GM18520 (cell line): ENCODE data around the gene ITIH5.
"Not testable (repeated sequence)": the region's sequence is repeated elsewhere in the genome, so short reads cannot be mapped to it uniquely, and the experiment has no call there.

Experiments
- ATAC-seq: cut with Tn5 transposase; IDR thresholded peaks from one replicate; pipeline ENCODE4 v1.9.1; 2021; ENCODE audit not compliant: unreplicated experiment

Gene ITIH5

GRCh38 chr10:7666253-7667023, at the start of gene ITIH5:
TSS of gene ITIH5 (minus strand) at chr10:7666966. CDS start at chr10:7666892, 74 bp downstream.
- ATAC-seq: no peak

- ATAC-seq: no peak
Measured at GRCh38 chr10:7715515-7715914, 48.7 kb upstream of the ITIH5 start.

- ATAC-seq: not testable (repeated sequence)
Measured at GRCh38 chr10:7711075-7711474, 44.3 kb upstream of the ITIH5 start.

GRCh38 chr10:7710446-7710845, 43.7 kb upstream of the ITIH5 start:
- ATAC-seq: no peak

- ATAC-seq: no peak
Measured at GRCh38 chr10:7708832-7709231, 42.1 kb upstream of the ITIH5 start.

GRCh38 chr10:7707858-7708622, 41.3 kb upstream of the ITIH5 start:
- no peak for ATAC-seq

GRCh38 chr10:7707102-7707501, 40.3 kb upstream of the ITIH5 start:
- ATAC-seq: no peak

GRCh38 chr10:7706534-7707073, 39.8 kb upstream of the ITIH5 start:
- no peak for ATAC-seq

GRCh38 chr10:7705341-7705740, 38.6 kb upstream of the ITIH5 start:
- ATAC-seq: no peak

GRCh38 chr10:7704071-7705016, 37.6 kb upstream of the ITIH5 start:
- no peak for ATAC-seq

- no peak for ATAC-seq
Measured at GRCh38 chr10:7703140-7703539, 36.4 kb upstream of the ITIH5 start, which contains the start of gene ITIH2. TSS of gene ITIH2 (plus strand) at chr10:7703316. CDS start at chr10:7703435, 119 bp downstream.

GRCh38 chr10:7702288-7702812, 35.6 kb upstream of the ITIH5 start:
- ATAC-seq: no peak

GRCh38 chr10:7701158-7701742, 34.5 kb upstream of the ITIH5 start:
- no peak for ATAC-seq

GRCh38 chr10:7700577-7701125, 33.9 kb upstream of the ITIH5 start:
- no peak for ATAC-seq

GRCh38 chr10:7697426-7697825, 30.7 kb upstream of the ITIH5 start:
- ATAC-seq: no peak

GRCh38 chr10:7696545-7696944, 29.8 kb upstream of the ITIH5 start:
- ATAC-seq: no peak

- not testable (repeated sequence) for ATAC-seq
Measured at GRCh38 chr10:7693194-7693593, 26.4 kb upstream of the ITIH5 start.

GRCh38 chr10:7692368-7692767, 25.6 kb upstream of the ITIH5 start:
- not testable (repeated sequence) for ATAC-seq

- not testable (repeated sequence) for ATAC-seq
Measured at GRCh38 chr10:7690885-7691597, 24.3 kb upstream of the ITIH5 start.
